ENCODE data around the gene EFCAB8.

The EFCAB8 gene

GRCh38 chr20:32977281-32978008 is 118.7 kb downstream of the EFCAB8 start:
- DNase-seq (ENCODE audit: insufficient read length, low spot score), result no peak
- no peak for FAIRE-seq
- TF ChIP-seq PAX5 (IDR thresholded peaks at IDR 0.05; ENCODE audit: insufficient read depth, low read length, severe bottlenecking) (no peak), POLR2AphosphoS5 (IDR thresholded peaks at IDR 0.05; ENCODE audit: low read depth, low read length) (no peak), POLR2A (IDR thresholded peaks at IDR 0.05; ENCODE audit: low read depth, low read length) (no peak), TAF1 (IDR thresholded peaks at IDR 0.05; ENCODE audit: low read depth, low read length) (no peak), POU2F2 (IDR thresholded peaks at IDR 0.05; ENCODE audit: low read depth, low read length) (no peak), SPI1 (IDR thresholded peaks at IDR 0.05; ENCODE audit: low read depth, low read length) (no peak)

GRCh38 chr20:32978009-32978335 is 119.2 kb downstream of the EFCAB8 start:
- no peak for TF ChIP-seq PAX5 (IDR thresholded peaks at IDR 0.05; ENCODE audit: insufficient read depth, low read length, severe bottlenecking)
- no peak for TF ChIP-seq TAF1 (IDR thresholded peaks at IDR 0.05; ENCODE audit: low read depth, low read length)
- TF ChIP-seq POLR2A (IDR thresholded peaks at IDR 0.05; ENCODE audit: low read depth, low read length), result no peak
- DNase-seq (ENCODE audit: insufficient read length, low spot score), result no peak
- no peak for FAIRE-seq

GRCh38 chr20:32979201-32979998 is 120.7 kb downstream of the EFCAB8 start:
- FAIRE-seq (no peak), DNase-seq (ENCODE audit: insufficient read length, low spot score) (no peak)
- TF ChIP-seq POLR2AphosphoS5 (IDR thresholded peaks at IDR 0.05; ENCODE audit: low read depth, low read length) (no peak), TAF1 (IDR thresholded peaks at IDR 0.05; ENCODE audit: low read depth, low read length) (no peak), POU2F2 (IDR thresholded peaks at IDR 0.05; ENCODE audit: low read depth, low read length) (no peak), PAX5 (IDR thresholded peaks at IDR 0.05; ENCODE audit: insufficient read depth, low read length, severe bottlenecking) (no peak)

GRCh38 chr20:32980131-32980941 is 121.6 kb downstream of the EFCAB8 start:
- TF ChIP-seq POU2F2 (IDR thresholded peaks at IDR 0.05; ENCODE audit: low read depth, low read length) (no peak), PAX5 (IDR thresholded peaks at IDR 0.05; ENCODE audit: insufficient read depth, low read length, severe bottlenecking) (no peak), POLR2A (IDR thresholded peaks at IDR 0.05; ENCODE audit: low read depth, low read length) (no peak), POLR2AphosphoS5 (IDR thresholded peaks at IDR 0.05; ENCODE audit: low read depth, low read length) (no peak), TAF1 (IDR thresholded peaks at IDR 0.05; ENCODE audit: low read depth, low read length) (no peak), SPI1 (IDR thresholded peaks at IDR 0.05; ENCODE audit: low read depth, low read length) (no peak)
- DNase-seq (ENCODE audit: insufficient read length, low spot score) (no peak), FAIRE-seq (no peak)

GRCh38 chr20:32980990-32981389 is 122.3 kb downstream of the EFCAB8 start:
- DNase-seq (ENCODE audit: insufficient read length, low spot score) (no peak), FAIRE-seq (no peak)
- TF ChIP-seq POLR2AphosphoS5 (IDR thresholded peaks at IDR 0.05; ENCODE audit: low read depth, low read length), result no peak
- TF ChIP-seq PAX5 (IDR thresholded peaks at IDR 0.05; ENCODE audit: insufficient read depth, low read length, severe bottlenecking), result no peak
- TF ChIP-seq SPI1 (IDR thresholded peaks at IDR 0.05; ENCODE audit: low read depth, low read length), result no peak
- no peak for TF ChIP-seq POLR2A (IDR thresholded peaks at IDR 0.05; ENCODE audit: low read depth, low read length)
- TF ChIP-seq TAF1 (IDR thresholded peaks at IDR 0.05; ENCODE audit: low read depth, low read length), result no peak
- TF ChIP-seq POU2F2 (IDR thresholded peaks at IDR 0.05; ENCODE audit: low read depth, low read length), result no peak

- DNase-seq (ENCODE audit: insufficient read length, low spot score), result no peak
- FAIRE-seq, result no peak
- TF ChIP-seq SPI1 (IDR thresholded peaks at IDR 0.05; ENCODE audit: low read depth, low read length) (no peak), POU2F2 (IDR thresholded peaks at IDR 0.05; ENCODE audit: low read depth, low read length) (no peak), POLR2A (IDR thresholded peaks at IDR 0.05; ENCODE audit: low read depth, low read length) (no peak)
Measured at GRCh38 chr20:32982617-32983458, 124.1 kb downstream of the EFCAB8 start.

GRCh38 chr20:32983459-32984112 is 124.9 kb downstream of the EFCAB8 start:
- FAIRE-seq, result no peak
- no peak for TF ChIP-seq POLR2AphosphoS5 (IDR thresholded peaks at IDR 0.05; ENCODE audit: low read depth, low read length)
- no peak for TF ChIP-seq SPI1 (IDR thresholded peaks at IDR 0.05; ENCODE audit: low read depth, low read length)
- no peak for TF ChIP-seq POLR2A (IDR thresholded peaks at IDR 0.05; ENCODE audit: low read depth, low read length)
- DNase-seq (ENCODE audit: insufficient read length, low spot score), result no peak

- FAIRE-seq (no peak), DNase-seq (ENCODE audit: insufficient read length, low spot score) (no peak)
- no peak for TF ChIP-seq SPI1 (IDR thresholded peaks at IDR 0.05; ENCODE audit: low read depth, low read length)
- TF ChIP-seq POLR2A (IDR thresholded peaks at IDR 0.05; ENCODE audit: low read depth, low read length), result no peak
- TF ChIP-seq TAF1 (IDR thresholded peaks at IDR 0.05; ENCODE audit: low read depth, low read length), result no peak
- no peak for TF ChIP-seq POU2F2 (IDR thresholded peaks at IDR 0.05; ENCODE audit: low read depth, low read length)
- TF ChIP-seq POLR2AphosphoS5 (IDR thresholded peaks at IDR 0.05; ENCODE audit: low read depth, low read length), result no peak
- no peak for TF ChIP-seq PAX5 (IDR thresholded peaks at IDR 0.05; ENCODE audit: insufficient read depth, low read length, severe bottlenecking)
Measured at GRCh38 chr20:32984196-32984595, 125.5 kb downstream of the EFCAB8 start.

All from GM12891 (cell line).